RPMI7951 (cell line): ENCODE results near the gene LYRM7. TPM values are rescaled to one million over a fixed set of nuclear protein-coding genes. Genes with fewer than 3 reads are reported as not detected.

ENCODE experiments used
- total RNA-seq: library from RNA; depleted of rRNA; stranded (reverse); fragments of >200 nt; shearing (Covaris generic); gene quantifications from 2 replicates; pipeline ENCODE4 v1.2.3, GENCODE V29; 2014; rRNA removed

LYRM7 gene
- total RNA-seq, 1 experiment from 2014 or later, result 10.1 TPM

Other genes with a start within 250 kb of the LYRM7 start
- gene HINT1, start 5.7 kb upstream of the LYRM7 start, total RNA-seq, result 434 and 451 TPM in 2 replicates
- 12.7 and 14.2 TPM in 2 replicates for gene CDC42SE2, start 93.1 kb downstream of the LYRM7 start, total RNA-seq